ENCODE measurements around the gene EFCC1. TPM values are rescaled to one million over a fixed set of nuclear protein-coding genes. Genes with fewer than 3 reads are reported as not detected.

Gene EFCC1
- total and polyA plus RNA-seq, 2 of the 8 experiments (the other 6 are each of a cell fraction or from before 2014, with no cell fraction given), result 0.14 to 0.37 TPM

- 94% methylated on average over 15 of the region's 15 CpGs; no CpG with 5 or more reads in 1 of the 2 experiments for WGBS, 2 experiments (ENCODE audit: extremely low coverage in 1 of 2, insufficient coverage in 1 of 2, insufficient read length in 1 of 2, insufficient replicate concordance in 2 of 2, low coverage in 1 of 2, low lambda C conversion rate in 2 of 2, missing lambda C conversion rate in 1 of 2)
- Histone ChIP-seq H2BK15ac (ENCODE audit: low read length) (peak overlapping the region; percentile 77; the same call in 1 of the 2 replicates), H3K27ac (ENCODE audit: low read depth, low read length) (no peak overlapping the region), H3K27me3 (replicated peaks in 1 of 4; ENCODE audit: control insufficient read depth in 3 of 4, extremely low read depth in 1 of 4, insufficient read depth in 3 of 4, low read length in 3 of 4) (peaks cover 5 to 23% (median 19%) of the 10 kb centered on the region in 4 experiments), H3K14ac (ENCODE audit: insufficient read length) (no peak overlapping the region), H3K23me2 (ENCODE audit: low read depth, low read length) (no peaks in the 10 kb centered on the region; the same call in 1 of the 2 replicates), H4K5ac (ENCODE audit: insufficient read length, low read depth, low read length) (no peak overlapping the region), H2BK120ac (replicated peaks; ENCODE audit: low read depth, low read length) (no peak overlapping the region), H3K9ac (replicated peaks in 1 of 4; ENCODE audit: extremely low read depth in 1 of 4, low read depth in 3 of 4, low read length in 3 of 4) (no peak overlapping the region), H2BK20ac (ENCODE audit: low read length) (no peak overlapping the region), H2BK5ac (ENCODE audit: low read depth, low read length) (no peak overlapping the region), H2AK5ac (ENCODE audit: low read depth, low read length) (no peak overlapping the region), H4K20me1 (replicated peaks in 1 of 2; ENCODE audit: control insufficient read depth in 1 of 2, insufficient read depth in 2 of 2, low read length in 2 of 2) (no peaks in the 10 kb centered on the region), H2AFZ (ENCODE audit: low read length) (no peak overlapping the region), H3K4me1 (replicated peaks in 1 of 4; ENCODE audit: control insufficient read depth in 3 of 4, insufficient read depth in 4 of 4, low read length in 3 of 4) (peaks cover 0 to 4% (median 0%) of the 10 kb centered on the region in 4 experiments; a peak in 3 of 7 replicates), H4K8ac (ENCODE audit: extremely low read depth, insufficient read depth, low read length) (no peak overlapping the region; the same call in 1 of the 2 replicates), H3K9me3 (ENCODE audit: insufficient read depth in 2 of 2, low read depth in 1 of 2, low read length in 1 of 2) (no peaks in the 10 kb centered on the region), H3K4me3 (ENCODE audit: extremely low read depth in 1 of 4, insufficient read depth in 2 of 4, low read depth in 3 of 4, low read length in 4 of 4) (no peak overlapping the region), H3K56ac (replicated peaks; ENCODE audit: insufficient read length, low read depth, low read length) (no peak overlapping the region), H3K79me2 (ENCODE audit: control insufficient read depth in 1 of 2, insufficient read depth in 2 of 2, low read length in 2 of 2) (no peaks in the 10 kb centered on the region), H3K4me2 (ENCODE audit: insufficient read depth in 1 of 2, low read depth in 2 of 2, low read length in 2 of 2) (no peak overlapping the region), H2BK12ac (ENCODE audit: low read depth, low read length) (no peak overlapping the region), H3K36me3 (ENCODE audit: control insufficient read depth in 2 of 4, insufficient read depth in 4 of 4, low read length in 3 of 4) (no peaks in the 10 kb centered on the region), H3K23ac (ENCODE audit: insufficient read length) (no peak overlapping the region), H3K4ac (replicated peaks; ENCODE audit: insufficient read length, low read depth, low read length) (no peak overlapping the region), H3K79me1 (ENCODE audit: low read depth, low read length) (no peaks in the 10 kb centered on the region), H4K91ac (replicated peaks; ENCODE audit: insufficient read length, low read length) (no peak overlapping the region), H3K18ac (ENCODE audit: extremely low read depth, low read length) (no peak overlapping the region)
- FAIRE-seq, result no peak
- POLR2A ChIA-PET (ENCODE audit: partially characterized antibody), result interaction anchor here (1.3 to 1.4 kb wide), 2 partner anchors 8 to 11 kb away, joined by 3 to 4 read pairs; no protein-coding TSS in a partner anchor
- TF ChIP-seq SP4 (IDR thresholded peaks at IDR 0.05; ENCODE audit: low read length) (no peak), KDM1A (IDR thresholded peaks at IDR 0.05; ENCODE audit: borderline replicate concordance, low read length) (no peak), HDAC6 (IDR thresholded peaks at IDR 0.05; ENCODE audit: low read depth, low read length) (no peak), GABPA (IDR thresholded peaks at IDR 0.05; ENCODE audit: borderline replicate concordance, insufficient read depth, low read length) (no peak), PHF8 (conservative IDR thresholded peaks at IDR 0.05; ENCODE audit: low read depth, low read length) (no peak), SP2 (IDR thresholded peaks at IDR 0.05; ENCODE audit: low read length) (no peak), SAP30 (IDR thresholded peaks at IDR 0.05; ENCODE audit: insufficient read depth, insufficient replicate concordance, low read length) (no peak)
- DNase-seq (ENCODE audit: low read depth in 1 of 2, low spot score in 2 of 2), result no peak
- CTCF ChIA-PET (ENCODE audit: partially characterized antibody), result interaction anchor here (1.0 to 10.0 kb wide), 10 partner anchors 9 to 60 kb away, joined by 3 to 58 read pairs (median 6); no protein-coding TSS in a partner anchor
Observed at GRCh38 chr3:129025108-129025507, 24.0 kb downstream of the EFCC1 start.
